C4-2B (cell line): ENCODE measurements around the gene EDIL3.
"Not testable (repeated sequence)": the region's sequence is repeated elsewhere in the genome, so short reads cannot be mapped to it uniquely, and the experiment has no call there.

Experiments
- H3K27ac ChIP-seq: fragments of 450-650 bp; 2 replicates; pipeline ENCODE4 v1.5.1; 2017
- ZFX ChIP-seq: fragments of 450-650 bp; IDR thresholded peaks from 2 replicates; pipeline ENCODE4 v1.6.1; 2017
- TF ChIP-seq, protein P1 (sequence below): fragments of 450-650 bp; conservative IDR thresholded peaks from 2 replicates; pipeline ENCODE4 v1.5.1; 2017; ENCODE audit warnings: mild to moderate bottlenecking

The EDIL3 gene

DNA sequence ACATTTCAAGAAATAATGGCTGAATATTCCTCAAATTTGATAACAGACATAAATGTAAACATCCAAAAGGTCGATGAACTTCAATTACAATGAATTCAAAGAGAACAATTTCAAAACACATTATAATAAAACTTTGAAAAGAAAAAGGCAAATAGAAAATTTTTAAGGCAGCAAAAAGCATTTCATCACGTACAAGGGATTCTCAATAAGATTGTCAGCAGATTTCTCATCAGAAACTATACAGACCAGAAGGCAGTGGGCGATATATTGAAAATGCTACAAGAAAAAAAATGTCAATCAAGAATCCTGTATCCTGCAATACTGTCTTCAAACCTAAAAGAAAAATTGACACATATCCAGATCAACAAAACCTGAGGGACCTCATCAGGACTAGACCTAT lies 62.0 kb downstream of the EDIL3 start:
- TF ChIP-seq ZFX = no peak
- TF ChIP-seq, protein P1, sequence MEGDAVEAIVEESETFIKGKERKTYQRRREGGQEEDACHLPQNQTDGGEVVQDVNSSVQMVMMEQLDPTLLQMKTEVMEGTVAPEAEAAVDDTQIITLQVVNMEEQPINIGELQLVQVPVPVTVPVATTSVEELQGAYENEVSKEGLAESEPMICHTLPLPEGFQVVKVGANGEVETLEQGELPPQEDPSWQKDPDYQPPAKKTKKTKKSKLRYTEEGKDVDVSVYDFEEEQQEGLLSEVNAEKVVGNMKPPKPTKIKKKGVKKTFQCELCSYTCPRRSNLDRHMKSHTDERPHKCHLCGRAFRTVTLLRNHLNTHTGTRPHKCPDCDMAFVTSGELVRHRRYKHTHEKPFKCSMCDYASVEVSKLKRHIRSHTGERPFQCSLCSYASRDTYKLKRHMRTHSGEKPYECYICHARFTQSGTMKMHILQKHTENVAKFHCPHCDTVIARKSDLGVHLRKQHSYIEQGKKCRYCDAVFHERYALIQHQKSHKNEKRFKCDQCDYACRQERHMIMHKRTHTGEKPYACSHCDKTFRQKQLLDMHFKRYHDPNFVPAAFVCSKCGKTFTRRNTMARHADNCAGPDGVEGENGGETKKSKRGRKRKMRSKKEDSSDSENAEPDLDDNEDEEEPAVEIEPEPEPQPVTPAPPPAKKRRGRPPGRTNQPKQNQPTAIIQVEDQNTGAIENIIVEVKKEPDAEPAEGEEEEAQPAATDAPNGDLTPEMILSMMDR = no peak
- H3K27ac ChIP-seq = no peak overlapping the region

DNA sequence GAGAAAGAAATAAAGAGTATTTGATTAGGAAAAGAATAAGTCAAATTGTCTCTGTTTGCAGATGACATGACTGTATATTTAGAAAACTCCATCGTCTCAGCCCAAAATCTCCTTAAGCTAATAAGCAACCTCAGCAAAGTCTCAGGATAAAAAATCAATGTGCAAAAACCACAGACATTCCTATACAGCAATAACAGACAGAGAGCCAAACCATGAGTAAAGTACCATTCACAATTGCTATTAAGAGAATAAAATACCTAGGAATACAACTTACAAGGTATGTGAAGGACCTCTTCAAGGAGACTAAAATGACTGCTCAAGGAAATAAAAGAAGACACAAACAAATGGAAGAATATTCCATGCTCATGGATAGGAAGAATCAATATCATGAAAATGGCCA lies 66.9 kb downstream of the EDIL3 start:
- H3K27ac ChIP-seq = not testable (repeated sequence)

DNA sequence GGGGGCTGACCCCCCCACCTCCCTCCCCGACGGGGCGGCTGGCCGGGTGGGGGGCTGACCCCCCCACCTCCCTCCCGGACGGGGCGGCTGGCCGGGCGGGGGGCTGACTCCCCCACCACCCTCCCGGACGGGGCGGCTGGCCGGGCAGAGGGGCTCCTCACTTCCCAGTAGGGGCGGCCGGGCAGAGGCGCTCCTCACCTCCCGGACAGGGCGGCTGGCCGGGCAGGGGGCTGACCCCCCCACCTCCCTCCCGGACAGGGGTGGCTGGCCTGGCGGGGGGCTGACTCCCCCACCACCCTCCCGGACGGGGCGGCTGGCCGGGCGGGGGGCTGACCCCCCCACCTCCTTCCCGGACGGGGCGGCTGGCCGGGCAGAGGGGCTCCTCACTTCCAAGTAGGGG lies 72.4 kb downstream of the EDIL3 start:
- H3K27ac ChIP-seq = not testable (repeated sequence)

DNA sequence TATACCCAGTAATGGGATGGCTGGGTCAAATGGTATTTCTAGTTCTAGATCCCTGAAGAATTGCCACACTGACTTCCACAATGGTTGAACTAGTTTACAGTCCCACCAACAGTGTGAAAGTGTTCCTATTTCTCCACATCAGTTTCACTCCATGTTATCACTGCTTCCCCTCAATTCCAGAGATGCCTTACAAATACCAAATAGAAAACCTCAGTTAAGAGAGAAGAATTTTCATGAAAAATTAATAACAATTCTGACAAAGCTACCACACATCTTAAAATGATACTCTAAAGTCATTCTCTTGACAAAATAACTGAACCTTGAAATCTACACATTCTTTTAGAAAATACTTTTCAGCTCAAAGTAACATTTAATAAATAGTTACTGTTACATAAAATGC lies 74.8 kb downstream of the EDIL3 start:
- H3K27ac ChIP-seq = not testable (repeated sequence)

DNA sequence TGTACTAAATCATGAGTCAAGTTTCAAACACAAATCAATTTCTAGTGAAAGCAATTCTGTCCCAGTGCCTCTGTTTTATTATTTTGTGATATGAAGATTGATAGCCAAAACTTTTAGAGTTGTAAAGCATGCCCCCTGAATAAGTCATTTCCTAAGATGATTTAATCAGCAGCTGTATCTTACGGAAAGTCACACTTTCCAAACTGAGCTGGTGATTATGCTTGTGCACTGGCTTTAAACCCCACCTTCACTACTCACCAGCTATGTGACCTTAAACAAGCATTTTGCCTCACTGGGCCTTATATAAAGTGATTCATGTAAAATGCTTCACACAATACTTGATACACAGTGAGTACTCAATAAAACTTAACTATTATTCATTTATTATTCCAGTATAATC lies 78.1 kb downstream of the EDIL3 start:
- no peak for TF ChIP-seq ZFX
- TF ChIP-seq, protein P1 = no peak
- no peak overlapping the region for H3K27ac ChIP-seq

DNA sequence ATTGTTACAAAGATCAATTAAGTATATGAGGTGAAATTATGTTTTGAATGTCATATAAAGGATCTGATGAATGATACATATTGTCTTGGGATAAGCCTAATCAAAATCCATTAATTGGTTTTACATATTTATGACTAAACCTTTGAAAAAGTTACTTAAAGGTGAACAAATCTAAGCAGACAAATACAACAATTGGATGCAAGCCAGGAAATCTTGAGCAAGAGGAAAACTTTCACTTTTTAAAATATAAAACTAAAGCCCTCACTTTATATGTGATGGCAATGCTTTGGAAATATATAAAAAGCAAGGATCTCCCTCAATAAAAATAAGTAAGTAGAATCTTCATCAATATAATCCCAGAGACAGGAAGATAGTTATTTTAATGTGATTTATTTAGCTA lies 80.1 kb downstream of the EDIL3 start:
- no peak for TF ChIP-seq ZFX
- TF ChIP-seq, protein P1 = no peak
- H3K27ac ChIP-seq = no peak overlapping the region

DNA sequence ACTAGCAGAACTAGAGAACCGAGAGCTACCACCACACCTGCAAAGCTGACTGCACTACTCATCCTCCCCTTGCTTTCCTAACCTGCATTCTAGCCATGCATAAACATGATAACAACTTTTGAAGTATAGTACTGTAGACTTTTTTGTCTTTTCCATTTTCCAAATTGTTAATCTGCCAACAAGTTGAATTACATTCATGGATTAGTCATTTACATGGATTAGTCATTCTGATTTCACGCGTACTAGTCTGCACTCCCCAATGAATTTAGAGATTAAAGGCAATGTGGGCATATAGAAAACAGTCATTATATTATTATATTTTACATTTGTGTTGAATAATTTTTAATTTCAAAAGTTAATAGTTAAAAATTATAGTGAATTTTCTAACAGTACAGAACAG lies 81.4 kb downstream of the EDIL3 start:
- no peak overlapping the region for H3K27ac ChIP-seq
- TF ChIP-seq, protein P1 = no peak
- TF ChIP-seq ZFX = no peak

DNA sequence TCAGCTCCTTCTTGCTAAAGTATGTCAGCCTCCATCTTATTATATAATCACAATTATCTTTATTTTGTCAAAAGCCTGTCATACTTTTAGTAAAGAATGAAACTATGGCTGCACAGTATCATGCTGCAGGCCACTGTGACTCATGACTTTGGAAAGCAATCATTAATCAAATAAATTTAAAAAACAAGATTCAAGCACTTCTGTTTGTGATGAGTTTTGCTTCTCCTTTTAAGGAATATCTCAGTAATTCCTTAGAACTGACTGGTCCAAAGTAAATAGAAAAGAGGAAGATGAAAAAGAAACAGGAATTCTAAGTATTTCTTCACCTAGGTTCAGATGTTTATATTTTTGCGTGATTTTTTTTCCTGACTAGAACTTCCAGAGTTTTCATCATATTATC lies 83.1 kb downstream of the EDIL3 start:
- no peak overlapping the region for H3K27ac ChIP-seq
- TF ChIP-seq, protein P1 = no peak
- TF ChIP-seq ZFX = no peak

DNA sequence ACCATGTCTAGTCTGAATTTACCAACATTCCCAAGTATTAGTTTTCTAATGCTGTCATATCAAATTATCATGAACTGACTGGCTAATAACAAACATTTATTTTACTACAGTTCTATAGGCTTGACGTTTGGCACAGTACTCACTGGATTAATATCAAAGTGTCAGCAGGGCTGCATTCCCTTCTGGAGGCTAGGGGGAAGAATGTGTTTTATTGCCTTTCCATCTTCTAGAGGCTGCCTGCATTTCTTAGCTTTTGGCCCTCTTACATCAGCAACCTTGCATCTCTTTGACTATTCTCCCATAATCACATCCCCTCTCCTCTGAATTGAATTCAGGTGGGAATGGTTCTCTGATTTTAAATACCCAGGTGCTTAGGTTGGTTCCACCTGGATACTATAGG lies 84.7 kb downstream of the EDIL3 start:
- no peak overlapping the region for H3K27ac ChIP-seq
- TF ChIP-seq, protein P1 = no peak
- TF ChIP-seq ZFX = no peak
